SIG-M5 (cell line): ENCODE measurements around the gene KSR1.
"Not testable (repeated sequence)": the region's sequence is repeated elsewhere in the genome, so short reads cannot be mapped to it uniquely, and the experiment has no call there.

Experiments used
- DNase-seq: peaks from one replicate; lab custom pipeline; 2025; lab: John Stamatoyannopoulos, UW

KSR1 gene

GRCh38 chr17:27455914-27456680 is at the start of gene KSR1:
Gene KSR1, plus strand, starts transcription at chr17:27456448. Its CDS starts 196 bp downstream, at chr17:27456644.
- DNase-seq: no peak

DNA sequence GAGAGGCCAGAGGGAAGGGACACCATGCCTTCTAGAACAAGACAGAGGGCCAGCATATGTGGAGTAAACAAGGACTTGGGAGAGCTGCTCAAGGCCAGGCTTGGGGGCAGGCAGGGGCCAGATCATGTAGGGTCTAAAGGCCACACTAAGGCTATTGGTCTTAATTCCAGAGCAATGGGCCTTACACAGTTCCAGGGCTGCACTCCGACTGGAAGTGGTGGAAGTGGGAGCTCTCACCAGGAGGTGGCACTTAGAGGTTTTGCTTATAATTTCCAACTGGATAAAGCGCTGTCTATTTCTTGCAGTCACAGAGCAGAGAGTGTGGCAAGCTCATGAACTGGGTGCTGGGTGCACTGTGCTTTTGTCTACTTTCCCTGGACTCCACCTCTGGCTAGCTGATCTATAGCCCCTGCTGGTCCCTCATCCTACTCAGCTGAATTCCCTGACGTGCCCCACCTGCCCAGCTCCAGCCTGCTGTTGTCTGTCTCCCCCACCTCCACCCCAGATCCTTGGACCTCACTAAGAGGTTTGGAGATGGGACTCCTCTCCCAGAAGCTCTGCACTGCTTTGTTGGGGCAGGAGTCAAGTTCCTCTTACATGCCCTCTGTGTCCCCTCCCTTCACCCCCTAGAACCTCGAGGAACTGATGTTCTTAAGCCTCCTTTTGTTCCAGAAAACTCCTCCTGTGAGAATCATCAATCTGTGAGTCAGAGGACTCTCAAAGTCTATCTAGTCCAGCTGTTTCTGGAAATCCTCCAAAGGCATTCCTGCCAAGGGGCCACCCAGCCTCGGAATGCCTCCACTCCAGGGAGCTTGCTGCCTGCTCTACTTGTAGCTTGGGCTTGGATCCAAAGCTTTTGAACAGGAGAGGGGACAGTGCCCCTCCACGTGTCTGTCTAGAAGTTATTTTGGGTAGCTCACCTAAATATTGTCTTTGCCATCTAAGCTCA is 48.1 kb upstream of the KSR1 start:
- DNase-seq: no peak

DNA sequence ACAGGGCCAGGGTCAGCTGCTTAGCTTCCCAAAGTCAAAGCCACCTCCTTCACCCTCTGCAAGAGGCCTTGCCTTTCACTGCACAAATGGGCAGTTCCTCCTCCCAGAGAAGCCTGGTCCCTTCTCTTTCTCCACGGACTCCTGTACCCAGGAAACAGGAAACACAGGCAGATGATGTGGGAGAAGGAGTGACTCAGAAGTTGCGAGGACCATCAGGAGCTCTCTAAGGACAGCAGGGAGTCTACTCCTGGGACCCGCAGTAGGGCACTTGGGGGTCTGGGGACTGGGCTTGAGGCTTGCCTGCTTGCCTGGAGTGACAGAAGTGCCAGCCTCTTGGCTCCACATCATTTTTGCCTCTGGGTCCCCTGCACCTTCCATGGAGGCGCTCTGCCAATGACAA is 47.4 kb upstream of the KSR1 start:
- DNase-seq: no peak

DNA sequence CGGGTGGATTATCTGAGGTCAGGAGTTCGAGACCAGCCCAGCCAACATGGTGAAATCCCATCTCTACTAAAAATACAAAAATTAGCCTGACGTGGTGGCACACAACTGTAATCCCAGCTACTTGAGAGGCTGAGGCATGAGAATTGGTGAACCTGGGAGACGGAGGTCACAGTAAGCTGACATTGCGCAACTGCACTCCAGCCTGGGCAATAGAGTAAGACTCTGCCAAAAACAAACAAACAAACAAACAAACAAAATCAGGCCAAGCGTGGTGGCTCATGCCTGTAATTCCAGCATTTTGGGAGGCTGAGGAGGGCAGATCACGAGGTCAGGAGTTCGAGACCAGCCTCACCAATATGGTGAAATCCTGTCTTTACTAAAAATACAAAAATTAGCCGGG is 44.1 kb upstream of the KSR1 start:
- not testable (repeated sequence) for DNase-seq

- no peak for DNase-seq
Observed at GRCh38 chr17:27413315-27413714, 42.9 kb upstream of the KSR1 start.

DNA sequence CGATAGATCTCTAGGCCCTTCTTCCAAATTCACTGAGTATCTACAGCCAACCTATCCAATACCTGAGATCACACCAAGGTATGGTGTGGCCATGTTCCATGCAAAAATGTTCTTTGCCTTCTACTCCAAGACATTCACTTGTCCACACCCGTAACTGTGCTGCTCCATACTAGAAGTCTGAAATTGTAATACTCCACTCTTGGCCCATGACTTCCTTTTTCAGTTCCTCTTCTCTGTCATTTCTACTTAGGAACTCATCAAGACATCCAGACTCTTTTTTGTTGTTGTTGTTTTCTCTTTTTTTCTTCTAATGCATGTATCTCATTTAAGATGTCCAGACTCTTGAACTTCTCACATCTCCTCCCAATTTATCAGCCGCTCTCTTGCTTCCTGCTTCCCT is 42.5 kb upstream of the KSR1 start:
- DNase-seq: no peak

DNA sequence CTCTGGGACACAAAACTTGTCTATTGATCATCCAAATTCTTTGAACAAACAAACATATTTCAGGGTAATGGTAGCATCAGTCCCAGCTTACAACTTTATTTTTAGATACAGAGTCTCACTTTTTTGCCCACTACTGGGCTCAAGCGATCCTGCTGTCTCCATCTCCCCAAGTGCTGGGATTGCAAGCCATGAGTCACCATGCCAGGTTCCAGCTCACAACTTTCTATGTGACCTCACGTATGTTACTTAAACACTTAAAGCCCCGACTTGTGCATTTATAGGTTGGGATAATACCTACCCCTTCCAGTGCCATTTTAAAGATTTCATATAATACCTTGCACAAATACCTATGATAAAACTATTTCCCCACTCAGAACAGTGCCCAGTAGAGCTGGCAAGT is 42.0 kb upstream of the KSR1 start:
- no peak for DNase-seq

- DNase-seq: no peak
Observed at GRCh38 chr17:27414694-27415093, 41.6 kb upstream of the KSR1 start.

DNA sequence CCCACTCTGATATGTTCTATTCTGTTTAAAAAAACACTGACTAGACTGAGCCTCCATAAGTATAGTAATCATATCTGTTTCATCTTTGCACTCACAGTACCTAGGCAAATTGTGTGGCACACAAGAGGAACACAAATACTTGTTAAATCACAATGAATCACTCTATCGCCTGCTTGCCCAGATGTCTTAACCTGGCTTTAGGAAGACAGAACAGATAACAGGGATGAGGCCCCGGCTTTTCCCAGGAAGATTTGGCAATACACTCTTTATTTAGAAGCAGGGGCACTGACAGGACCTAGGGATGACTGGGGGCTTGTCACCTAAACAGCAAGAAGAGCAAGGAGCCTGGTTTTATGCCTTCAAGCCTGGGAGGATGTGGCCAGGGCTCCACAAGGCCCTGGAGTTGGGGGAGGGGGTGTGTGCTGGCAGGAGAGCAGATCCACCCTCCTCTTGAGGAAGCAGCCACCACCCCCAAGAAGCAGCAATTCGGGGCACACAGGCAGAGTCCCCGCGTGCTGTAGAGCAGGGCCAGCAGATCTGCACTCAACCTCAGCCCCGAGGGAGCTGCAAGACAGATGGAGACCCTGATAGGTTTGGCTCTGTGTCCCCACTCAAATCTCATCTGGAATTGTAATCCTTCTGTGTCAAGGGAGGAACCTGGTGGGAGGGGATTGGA is 41.0 kb upstream of the KSR1 start:
- DNase-seq: no peak

GRCh38 chr17:27417596-27418365 is 38.5 kb upstream of the KSR1 start:
- no peak for DNase-seq

GRCh38 chr17:27418366-27418615 is 38.0 kb upstream of the KSR1 start:
- no peak for DNase-seq

GRCh38 chr17:27419156-27419555 is 37.1 kb upstream of the KSR1 start:
- DNase-seq: no peak

GRCh38 chr17:27420211-27420950 is 35.9 kb upstream of the KSR1 start:
- DNase-seq: no peak

GRCh38 chr17:27421111-27421510 is 35.1 kb upstream of the KSR1 start:
- no peak for DNase-seq

DNA sequence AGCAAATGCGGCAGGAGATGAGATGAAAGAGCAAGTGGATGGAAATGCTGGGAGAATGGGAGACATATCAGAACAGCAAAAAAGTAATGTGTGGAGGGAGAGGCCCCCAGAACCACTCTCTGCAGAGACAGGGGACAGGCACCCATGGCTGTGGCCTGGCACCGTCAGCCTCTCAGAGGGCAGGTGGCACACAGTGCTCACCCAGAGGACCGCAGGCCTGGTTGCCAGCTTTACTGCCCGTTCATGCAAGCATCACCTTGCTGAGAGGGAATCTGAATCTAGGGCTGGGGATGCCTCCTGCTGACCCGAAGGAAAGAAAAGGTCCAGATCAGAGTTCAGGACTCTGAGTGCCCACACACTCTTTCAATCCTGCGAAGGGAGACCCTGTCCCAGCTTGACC is 34.6 kb upstream of the KSR1 start:
- DNase-seq: not testable (repeated sequence)

- no peak for DNase-seq
Observed at GRCh38 chr17:27422601-27423000, 33.6 kb upstream of the KSR1 start.

GRCh38 chr17:27423651-27424050 is 32.6 kb upstream of the KSR1 start:
- no peak for DNase-seq

- no peak for DNase-seq
Observed at GRCh38 chr17:27424516-27424915, 31.7 kb upstream of the KSR1 start.

- no peak for DNase-seq
Observed at GRCh38 chr17:27424941-27425340, 31.3 kb upstream of the KSR1 start.

- not testable (repeated sequence) for DNase-seq
Observed at GRCh38 chr17:27425571-27425970, 30.7 kb upstream of the KSR1 start.

GRCh38 chr17:27425991-27426390 is 30.3 kb upstream of the KSR1 start:
- DNase-seq: no peak
